Stimulated activated CD4-positive, alpha-beta T cell treated with anti-CD3 and anti-CD28 coated beads, TNF-alpha, amount 100 ng/mL, for 24 hours (primary cell): ENCODE data around the gene LARGE1.
"Not testable (repeated sequence)": the region's sequence is repeated elsewhere in the genome, so short reads cannot be mapped to it uniquely, and the experiment has no call there.

Experiments
- DNase-seq, 3 experiments: peaks; one replicate each; pipeline ENCODE4 v3.0.0-alpha.2; 2020; ENCODE audit warnings: low read depth in 3 of 3

The LARGE1 gene

DNA sequence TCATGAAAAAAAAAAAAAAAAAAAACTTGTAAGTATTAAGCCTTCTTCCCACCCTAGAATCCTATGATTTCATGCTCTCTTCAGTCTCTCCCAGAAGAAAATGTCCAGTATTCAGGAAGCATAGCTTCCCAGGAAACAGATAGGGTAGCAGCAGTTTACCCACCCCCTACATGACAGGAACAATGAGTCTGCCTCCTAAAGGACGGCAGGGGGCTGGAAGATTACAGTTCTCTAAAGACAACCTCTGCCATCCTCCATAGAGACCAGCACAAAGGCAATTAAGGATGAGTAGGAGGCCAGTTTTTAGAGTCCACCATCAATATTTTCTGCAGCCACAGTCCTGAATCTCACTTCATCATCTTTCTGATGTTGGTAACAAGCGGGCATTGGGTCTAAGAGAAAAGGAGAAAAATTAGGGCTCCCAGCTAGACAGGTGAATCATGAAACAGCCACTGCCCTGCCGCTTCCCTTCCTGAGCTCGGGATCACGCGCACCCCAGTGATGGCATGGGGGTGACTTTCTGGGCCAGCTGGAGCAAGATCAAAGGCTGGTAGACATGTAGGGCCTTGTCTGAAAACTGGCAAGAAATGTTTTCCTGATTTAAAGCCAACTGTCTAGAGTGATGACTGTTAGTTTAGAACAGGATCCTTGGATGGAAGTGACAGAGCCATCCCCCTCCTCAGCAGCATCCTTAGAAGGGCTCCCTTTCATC is 322.8 kb downstream of the LARGE1 start:
- DNase-seq, result no peak

DNA sequence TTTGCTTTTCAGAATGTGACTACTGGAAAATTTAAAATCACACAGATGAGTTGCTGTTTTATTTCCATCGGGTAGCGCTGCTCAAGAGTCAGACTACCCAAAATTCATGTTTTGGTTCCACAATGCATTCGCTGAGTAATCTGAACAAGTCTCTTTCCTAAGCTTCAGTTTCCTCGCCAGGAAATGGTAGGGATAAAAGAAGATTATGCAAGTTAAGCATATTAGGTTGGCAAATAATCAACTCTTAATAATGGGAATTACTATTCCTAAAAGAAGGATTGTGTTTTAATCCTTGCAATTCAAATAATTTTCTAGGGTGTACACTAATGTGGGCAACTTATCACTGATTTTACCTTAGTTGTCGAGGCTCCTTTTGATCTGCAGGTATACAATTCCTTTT is 326.5 kb downstream of the LARGE1 start:
- no peak for DNase-seq

DNA sequence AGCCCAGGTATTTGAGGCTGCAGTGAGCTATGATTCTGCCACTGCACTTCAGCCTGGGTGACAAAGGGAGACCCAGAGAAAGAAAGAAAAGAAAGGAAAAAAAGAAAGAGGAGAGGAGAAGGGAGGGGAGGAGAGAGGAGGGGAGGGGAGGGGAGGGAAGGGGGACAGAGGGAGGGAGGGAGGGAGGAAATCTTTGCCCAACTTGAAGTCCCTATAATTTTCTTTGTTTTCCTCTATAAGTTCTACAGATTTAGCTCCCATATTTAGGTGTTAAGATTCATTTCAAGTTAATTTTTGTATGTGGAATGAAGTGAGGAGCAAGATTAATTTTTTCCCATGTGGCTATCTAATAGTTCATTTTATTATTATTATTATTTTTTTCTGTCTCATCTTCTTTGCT is 328.3 kb downstream of the LARGE1 start:
- DNase-seq, result no peak

DNA sequence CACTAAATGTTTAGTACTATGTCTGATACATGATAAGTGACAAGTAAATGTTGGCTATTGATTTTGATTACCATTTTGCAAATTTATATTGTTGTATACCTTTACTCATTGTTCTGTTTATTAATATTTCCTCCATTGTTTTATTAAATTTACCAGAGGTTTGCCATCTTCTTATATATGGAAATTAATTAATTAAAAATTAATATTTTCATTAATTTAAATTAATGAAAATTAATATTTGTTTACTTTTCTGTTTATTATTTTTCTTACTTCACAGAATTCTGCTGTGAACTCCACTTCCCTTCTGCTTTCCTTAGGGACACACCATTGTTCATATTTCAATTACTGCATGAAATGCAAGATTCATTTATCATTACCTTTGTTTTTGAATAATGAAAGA is 331.0 kb downstream of the LARGE1 start:
- no peak for DNase-seq

DNA sequence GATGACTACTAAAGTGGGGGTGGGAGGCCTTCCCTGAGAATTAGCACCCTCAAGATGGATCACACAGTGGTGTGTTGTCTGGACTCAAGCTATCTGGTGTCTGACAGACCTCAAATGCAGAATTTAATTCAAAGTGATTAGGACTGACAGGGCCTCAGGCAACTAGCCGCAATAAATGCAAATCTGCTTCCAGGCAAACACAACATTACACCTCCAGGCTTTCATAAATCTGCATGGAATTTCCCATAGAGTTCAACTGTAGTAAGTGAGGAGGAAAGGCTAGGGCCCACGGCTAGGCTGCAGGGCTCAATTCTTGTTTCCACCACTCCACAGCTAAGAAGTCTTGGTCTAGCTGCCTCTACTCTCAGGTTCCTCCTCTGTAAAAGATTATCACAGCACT is 331.4 kb downstream of the LARGE1 start:
- DNase-seq, result no peak

DNA sequence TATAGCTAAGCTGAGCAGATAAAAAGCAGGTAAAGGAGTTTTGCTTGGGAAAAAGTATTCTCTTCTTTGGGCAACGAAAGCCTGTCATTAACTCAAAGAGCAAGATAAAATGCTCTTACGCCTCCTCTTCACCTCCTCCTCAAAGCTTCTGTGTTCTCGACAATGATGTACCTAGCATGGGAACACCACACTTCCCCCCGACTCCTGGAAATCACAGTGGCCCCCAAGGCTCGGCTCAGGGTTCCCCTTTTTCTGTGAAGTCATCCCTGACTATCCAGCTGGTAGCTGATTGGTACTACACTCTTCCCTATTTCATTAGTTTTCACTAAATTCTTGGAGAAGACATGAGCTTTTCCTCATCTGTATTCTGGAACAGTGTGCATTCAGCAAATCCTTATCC is 336.1 kb downstream of the LARGE1 start:
- no peak for DNase-seq

DNA sequence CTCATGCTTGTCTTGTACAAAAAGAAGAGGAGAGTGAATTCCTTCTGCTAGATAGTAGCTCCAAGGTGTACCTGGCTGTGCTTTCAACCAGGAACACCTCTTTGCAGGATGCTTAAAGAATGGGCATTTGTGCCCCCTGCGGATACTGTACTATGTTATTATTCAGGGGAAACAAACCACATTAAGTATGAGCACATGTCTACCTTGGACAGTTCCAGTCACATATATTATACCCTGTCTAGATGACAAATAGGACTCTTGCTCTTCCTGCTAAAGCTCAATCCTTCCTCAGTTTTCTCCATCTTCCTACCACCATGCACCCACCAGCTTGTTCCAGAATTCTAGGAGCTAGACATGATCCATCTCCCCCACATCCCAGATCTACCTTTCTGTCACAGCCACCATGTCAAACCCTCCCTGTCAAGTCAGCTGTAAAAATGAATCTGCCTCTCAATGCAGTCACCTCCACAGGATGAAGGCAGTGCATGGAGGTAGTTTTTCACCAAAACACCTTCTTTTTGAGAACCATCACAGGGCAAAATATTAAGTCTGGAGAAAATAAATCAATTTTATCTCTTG is 337.4 kb downstream of the LARGE1 start:
- no peak for DNase-seq

DNA sequence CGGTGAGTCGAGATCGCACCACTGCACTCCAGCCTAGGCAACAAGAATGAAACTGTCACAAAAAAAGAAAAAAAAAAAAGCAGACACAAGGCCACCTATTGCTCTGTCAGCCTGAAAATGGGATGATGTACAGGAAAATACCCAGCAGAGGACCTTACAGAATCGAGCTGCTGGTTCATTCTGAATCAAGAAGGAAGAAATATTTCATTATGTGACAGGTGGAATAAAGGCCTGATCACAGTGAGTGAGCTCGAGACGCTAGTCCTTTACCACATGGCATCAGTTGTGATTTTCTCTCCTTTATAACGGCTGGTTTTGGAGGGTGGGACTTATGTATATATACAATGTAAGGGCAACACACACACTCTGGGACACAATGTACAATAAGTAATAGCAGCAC is 340.0 kb downstream of the LARGE1 start:
- DNase-seq, result no peak

DNA sequence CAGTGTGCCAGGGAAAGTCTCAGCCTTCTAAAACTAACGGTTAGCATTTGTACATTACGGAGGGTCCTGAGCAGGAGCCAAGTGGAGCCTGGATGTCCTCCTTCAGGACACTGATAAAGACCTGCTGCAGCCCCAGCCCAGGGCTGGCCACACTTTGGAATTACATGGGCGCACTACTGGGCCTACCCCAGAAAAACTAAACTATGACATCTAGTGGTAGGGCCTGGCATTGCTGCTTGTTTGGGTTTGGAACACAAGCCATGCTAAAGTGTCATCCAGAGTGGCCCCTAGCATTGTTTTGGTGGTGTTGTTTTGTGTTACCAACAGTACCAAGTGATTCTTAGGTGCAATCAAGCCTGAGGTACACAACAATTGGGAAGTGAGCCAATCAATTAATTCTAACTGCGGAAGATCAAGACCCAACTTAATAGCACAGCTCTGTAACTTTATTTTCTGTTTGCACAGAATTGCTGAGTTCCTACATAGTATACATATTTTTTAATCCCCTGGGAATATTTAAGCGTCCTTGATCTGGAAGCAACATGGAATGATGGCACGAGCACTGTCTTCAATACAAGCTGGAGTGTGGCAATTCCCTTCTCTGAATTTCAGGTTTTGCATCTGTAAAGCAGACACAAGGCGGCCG is 340.7 kb downstream of the LARGE1 start:
- peak in 1 of 3 experiments; percentile 21 for DNase-seq

DNA sequence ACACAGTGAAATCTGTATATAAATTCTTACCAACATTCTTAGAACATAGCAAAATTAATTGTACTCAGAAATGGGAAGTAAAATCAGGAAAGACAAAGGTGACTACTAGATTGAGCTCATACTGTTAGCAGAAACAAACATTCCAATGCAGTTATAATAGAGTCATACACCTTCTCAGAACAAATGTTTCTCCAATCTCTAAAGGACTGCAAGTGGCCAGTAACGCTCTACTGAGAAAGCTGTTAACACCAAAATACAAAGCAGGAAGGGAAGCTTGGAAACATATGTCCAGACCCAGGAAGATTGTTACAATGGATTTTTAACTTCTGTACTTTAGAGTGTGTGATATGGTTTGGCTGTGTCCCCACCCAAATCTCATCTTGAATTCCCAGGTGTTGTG is 341.5 kb downstream of the LARGE1 start:
- DNase-seq, result no peak

DNA sequence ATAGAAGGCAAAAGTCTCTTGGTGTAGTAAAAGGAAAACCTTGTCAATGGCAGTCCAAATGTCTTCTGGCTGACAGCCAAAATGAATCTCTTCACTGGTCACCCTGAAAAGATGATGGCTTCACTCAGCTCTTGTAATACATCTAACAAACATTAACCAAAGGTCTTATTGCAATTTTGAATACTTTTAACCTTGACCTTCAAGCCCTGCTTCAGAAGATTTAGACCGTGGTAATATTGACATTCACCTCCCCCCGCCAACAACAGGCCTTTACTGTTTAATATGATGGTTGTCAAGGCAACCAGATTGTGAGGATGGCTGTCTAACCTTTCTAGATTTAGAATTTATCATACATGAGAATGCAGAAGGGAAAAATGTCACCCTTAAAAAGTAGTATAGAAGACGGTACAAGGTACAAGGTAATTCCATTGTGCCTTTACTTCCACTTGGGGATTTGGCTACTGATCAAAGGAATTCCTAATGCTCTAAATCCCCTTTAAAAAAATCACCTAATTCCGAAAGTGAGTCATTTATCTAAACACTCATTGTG is 342.3 kb downstream of the LARGE1 start:
- DNase-seq, result no peak

DNA sequence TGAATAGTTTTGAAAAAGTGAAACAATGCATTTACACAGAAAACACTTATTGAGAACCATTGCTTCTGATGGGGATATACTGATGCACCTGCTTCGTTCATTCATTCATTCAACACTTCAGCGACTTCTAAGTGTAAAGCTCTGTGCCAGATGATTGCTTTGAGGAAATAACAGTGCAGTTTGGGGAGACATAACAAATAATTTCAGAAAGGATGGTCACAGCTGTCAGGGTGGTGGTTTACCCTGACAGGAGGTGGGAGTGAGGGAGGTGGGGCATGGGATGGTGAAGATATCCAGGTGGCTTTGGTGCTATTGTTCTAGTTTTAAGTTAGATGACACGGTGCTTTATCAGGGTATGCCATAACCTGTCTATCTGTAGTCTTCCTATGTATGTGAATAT is 344.1 kb downstream of the LARGE1 start:
- no peak for DNase-seq

DNA sequence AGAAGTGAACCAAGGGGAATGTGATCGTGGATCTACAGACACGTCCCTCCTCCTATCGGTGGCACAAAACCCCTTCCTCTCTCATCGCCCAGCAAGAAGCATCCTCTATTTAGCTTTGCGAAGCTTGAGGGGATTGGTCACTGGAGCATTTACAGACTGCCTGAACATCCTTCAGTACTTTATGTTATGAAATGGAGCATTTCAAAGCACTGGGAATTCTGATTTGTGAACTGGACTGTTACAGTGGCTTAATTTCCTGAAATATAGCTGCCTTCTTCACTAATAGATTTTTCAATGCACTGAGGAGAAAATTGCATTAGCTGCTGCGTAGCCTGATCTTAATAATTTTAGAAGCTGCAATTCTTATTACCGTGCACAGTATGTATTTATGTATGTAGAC is 344.5 kb downstream of the LARGE1 start:
- no peak for DNase-seq

DNA sequence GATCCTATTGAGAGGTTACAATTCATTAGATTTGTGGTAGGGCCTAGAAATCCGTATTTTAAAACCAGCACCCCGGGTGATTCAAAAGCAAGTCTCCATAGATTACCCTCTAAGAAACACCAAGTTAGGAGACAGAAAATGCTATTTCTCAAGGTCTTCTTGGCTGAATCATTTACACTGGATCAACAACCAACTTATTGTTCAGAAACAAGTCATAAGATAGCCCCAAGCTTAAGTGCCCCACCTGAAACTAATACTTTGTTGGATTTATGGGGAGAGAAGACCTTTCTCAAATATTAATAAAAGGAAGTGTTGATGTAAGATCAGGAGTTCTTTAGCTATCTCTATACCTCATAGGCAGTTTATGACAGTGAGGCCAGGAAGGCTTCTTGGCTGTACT is 345.2 kb downstream of the LARGE1 start:
- DNase-seq, result no peak

DNA sequence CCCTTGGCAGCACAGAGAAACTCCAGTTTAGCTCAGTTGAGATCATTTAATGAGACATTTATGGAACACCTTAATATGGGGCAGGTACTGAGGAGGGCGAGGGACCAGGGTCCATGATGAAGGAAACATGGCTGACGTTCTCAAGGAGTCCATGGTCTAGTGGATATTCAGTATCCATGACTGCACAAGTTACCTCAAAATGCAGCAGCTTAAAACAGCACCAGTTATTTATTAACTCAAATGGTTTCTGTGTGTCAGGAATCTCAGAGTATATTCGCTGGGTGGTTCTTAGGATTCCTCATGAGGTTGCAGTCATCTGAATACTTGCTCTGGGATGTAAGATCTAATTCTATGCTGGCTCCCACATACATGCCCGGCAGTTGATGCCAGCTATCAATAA is 346.8 kb downstream of the LARGE1 start:
- no peak for DNase-seq

DNA sequence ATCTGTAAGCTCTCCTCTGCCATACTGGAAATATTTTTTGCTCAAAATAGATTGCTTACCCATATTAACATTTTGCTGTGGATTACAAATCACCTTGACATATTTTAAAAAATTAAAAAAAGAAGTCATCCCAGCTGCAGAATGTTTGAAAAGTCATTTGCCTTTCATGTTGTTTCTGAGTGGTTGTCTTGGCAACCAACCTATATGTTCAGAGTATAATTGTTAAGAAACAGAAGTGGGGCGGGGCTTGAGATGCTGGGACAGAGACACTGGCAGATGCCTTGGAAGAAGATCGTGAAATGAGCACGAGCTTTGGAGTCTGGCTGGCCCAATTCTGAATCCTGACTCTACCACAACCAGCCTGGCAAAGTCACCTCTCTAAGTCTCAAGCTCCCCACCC is 348.2 kb downstream of the LARGE1 start:
- no peak for DNase-seq

DNA sequence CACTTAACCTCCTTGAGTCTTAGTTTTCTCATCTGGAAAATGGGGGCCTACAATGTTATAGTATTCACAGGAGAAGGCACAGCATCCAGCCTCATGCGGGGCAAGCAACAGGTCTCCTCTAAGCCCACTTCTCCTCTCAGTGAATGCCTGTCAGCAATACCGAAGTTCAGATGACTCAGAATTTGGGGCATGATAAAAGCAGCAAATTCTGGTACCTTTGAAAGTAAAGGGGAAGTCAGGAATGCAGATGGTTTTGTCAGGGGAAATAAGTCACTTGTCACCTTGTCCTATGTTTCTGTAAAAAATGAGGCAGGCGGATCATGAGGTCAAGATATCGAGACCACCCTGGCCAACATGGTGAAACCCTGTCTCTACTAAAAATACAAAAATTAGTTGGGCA is 350.2 kb downstream of the LARGE1 start:
- DNase-seq, result no peak

DNA sequence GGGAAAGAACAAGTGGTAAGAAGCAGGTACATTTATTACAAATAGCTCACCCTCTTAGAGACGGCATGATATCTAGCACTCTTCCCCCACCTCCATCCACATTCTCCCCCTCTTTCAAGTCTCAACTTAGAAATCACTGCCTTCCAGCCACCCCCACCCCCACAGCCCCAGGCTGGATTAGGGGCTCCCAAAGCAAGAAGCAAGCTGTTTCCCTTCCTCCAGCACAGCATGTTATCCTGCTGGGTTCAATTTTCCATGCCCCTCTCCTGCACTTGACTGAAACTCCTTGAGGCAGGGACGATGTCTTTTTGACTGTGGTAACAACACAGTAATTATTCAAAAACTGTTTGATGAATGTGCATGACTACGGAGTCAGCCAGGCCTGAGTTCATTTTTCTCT is 350.7 kb downstream of the LARGE1 start:
- no peak for DNase-seq

DNA sequence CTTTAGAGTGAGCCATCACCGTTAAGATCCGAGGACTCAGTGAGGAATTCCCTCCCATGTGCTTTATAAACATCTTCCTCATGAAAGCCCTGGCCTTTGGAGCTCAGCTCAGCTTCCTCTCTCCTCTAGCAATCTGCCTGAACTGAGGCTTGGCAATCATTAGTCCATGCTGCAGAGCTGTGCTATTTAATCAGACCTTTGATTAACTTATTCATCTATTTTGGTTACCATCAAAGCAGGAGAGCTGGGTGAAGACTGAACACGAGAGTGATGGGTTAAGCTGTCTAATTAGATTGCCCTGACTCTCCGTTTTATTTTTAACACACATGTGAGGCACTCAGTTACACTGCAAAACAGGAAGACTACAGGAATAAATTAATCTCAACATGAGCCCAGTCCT is 351.3 kb downstream of the LARGE1 start:
- no peak for DNase-seq

DNA sequence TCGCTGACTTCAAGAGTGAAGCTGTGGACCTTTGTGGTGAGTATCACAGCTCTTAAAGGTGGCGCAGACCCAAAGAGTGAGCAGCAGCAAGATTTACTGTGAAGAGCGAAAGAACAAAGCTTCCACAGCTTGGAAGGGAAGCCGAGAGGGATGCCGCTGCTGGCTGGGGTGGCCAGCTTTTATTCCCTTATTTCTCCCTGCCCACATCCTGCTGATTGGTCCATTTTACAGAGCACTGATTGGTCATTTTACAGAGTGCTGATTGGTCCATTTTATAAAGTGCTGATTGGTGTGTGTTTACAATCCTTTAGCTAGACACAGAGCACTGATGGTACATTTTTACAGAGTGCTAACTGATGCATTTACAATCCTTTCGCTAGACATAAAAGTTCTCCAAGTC is 353.8 kb downstream of the LARGE1 start:
- DNase-seq, result not testable (repeated sequence)

DNA sequence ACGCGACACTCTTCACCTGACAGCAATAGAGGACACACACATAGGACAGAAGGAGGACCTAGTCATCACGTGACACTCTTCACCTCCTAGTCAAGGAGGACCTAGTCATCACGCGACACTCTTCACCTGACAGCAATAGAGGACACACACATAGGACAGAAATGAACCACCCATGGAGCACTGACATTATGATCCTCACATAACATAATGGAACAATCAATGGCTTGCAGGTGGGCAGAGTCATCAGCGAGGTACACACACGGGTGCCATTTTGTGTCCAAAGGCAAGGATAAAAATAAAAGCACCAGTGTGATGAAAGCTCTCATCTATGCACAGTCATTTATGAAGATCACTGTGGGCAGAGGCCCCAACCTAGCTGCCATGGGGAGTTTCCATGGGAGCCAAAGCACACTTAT is 354.7 kb downstream of the LARGE1 start:
- no peak for DNase-seq

DNA sequence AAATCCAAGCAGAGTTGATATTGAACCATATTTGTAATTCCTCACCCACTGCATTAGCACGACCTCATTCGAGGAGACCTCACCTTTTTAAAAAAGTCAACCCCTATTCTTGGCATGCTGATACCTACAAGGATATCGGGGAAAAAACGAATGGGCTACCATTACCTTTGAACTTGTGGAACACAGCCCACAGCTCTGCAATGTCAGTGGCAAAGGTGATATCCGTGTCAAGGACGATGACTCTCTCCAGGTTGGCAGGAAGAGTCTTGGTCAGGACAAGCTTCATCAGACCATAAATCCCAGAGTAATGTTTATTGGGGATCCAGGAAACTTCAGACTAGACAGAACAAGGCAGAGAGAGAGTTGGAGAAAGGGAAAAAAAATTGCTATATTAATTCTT is 355.6 kb downstream of the LARGE1 start:
- DNase-seq, result no peak
